Tibial nerve (tissue), 4 donors: ENCODE data around the gene PCED1B. TPM values are rescaled to one million over a fixed set of nuclear protein-coding genes. Genes with fewer than 3 reads are reported as not detected.
"Not testable (repeated sequence)": the region's sequence is repeated elsewhere in the genome, so short reads cannot be mapped to it uniquely, and the experiment has no call there.

Source experiments
- DNase-seq, 2 donors: peaks; one replicate each; pipeline ENCODE4 v3.0.0-alpha.2; 2019; ENCODE audit warnings: low spot score in 2 of 2
- H3K27ac ChIP-seq, 4 donors: fragments of 200-600 bp; sonication (generic) in 3 of 4; one replicate each; pipeline ENCODE4 v1.5.1; 2017 to 2019; ENCODE audit warnings: mild to moderate bottlenecking in 1 of 4
- H3K27me3 ChIP-seq, 2 donors: fragments of 200-600 bp; sonication (generic) in 1 of 2; one replicate each; pipeline versions ENCODE4 v1.5.1 to v1.6.0; 2017 to 2019
- H3K36me3 ChIP-seq, 3 donors: fragments of 200-600 bp; sonication (generic); one replicate each; pipeline ENCODE4 v1.5.1; 2018 to 2019
- H3K4me1 ChIP-seq, 4 donors: fragments of 200-600 bp; sonication (generic) in 3 of 4; one replicate each; pipeline ENCODE4 v1.5.1; 2017 to 2019
- H3K4me3 ChIP-seq, 4 donors: fragments of 200-600 bp; sonication (generic) in 3 of 4; one replicate each; pipeline ENCODE4 v1.5.1; 2017 to 2019; ENCODE audit warnings: mild to moderate bottlenecking in 1 of 4, moderate library complexity in 1 of 4
- H3K9me3 ChIP-seq, 4 donors: fragments of 200-600 bp; sonication (generic) in 3 of 4; one replicate each; pipeline ENCODE4 v1.5.1; 2017 to 2019
- CTCF ChIP-seq, 5 experiments: fragments of 200-600 bp in 3 of 5; fragments of 450-650 bp in 2 of 5; sonication (generic) in 3 of 5; IDR thresholded peaks; one replicate each; pipeline ENCODE4 v1.5.1; 2016 to 2019; ENCODE audit warnings: antibody characterized with exemption in 5 of 5, mild to moderate bottlenecking in 3 of 5, moderate library complexity in 2 of 5
- EP300 ChIP-seq, 2 donors: sonication (generic); formaldehyde crosslinking; IDR thresholded peaks; one replicate each; pipeline ENCODE4 v1.6.1; 2017; ENCODE audit warnings: antibody characterized with exemption in 2 of 2, mild to moderate bottlenecking in 1 of 2
- POLR2A ChIP-seq, 2 donors: fragments of 450-650 bp; IDR thresholded peaks; one replicate each; pipeline ENCODE4 v1.6.1; 2017; ENCODE audit warnings: antibody characterized with exemption in 2 of 2, mild to moderate bottlenecking in 2 of 2, moderate library complexity in 2 of 2
- WGBS, 2 donors: methylation state at CpG; one replicate each; pipeline ENCODE4 v1.1.5; 2018; 5-methylcytosine and 5-hydroxymethylcytosine counted together
- total RNA-seq, 4 donors: library from RNA; depleted of rRNA; stranded (reverse); fragments of >200 nt; gene quantifications; one replicate each; pipeline ENCODE4 v1.1.0, GENCODE V29; 2016

The PCED1B gene
- total RNA-seq, 4 donors from 2014 or later, result 0.90 to 2.9 (median 2.2) TPM; not detected in 1

- 72 to 75% methylated on average over 3 of the region's 3 CpGs for WGBS, 2 donors
- Histone ChIP-seq H3K4me1 (peaks cover 0 to 8% (median 2%) of the 10 kb centered on the region in 4 donors), H3K36me3 (no peaks in the 10 kb centered on the region), H3K9me3 (no peaks in the 10 kb centered on the region), H3K27me3 (no peaks in the 10 kb centered on the region), H3K27ac (peak overlapping the region in 1 of 4 donors; percentile 81), H3K4me3 (peak overlapping the region in 2 of 4 donors; percentile 1 to 28)
- no peak for DNase-seq
- TF ChIP-seq CTCF (IDR thresholded peaks at IDR 0.05), result no peak
- TF ChIP-seq POLR2A (IDR thresholded peaks at IDR 0.05), result no peak
- no peak for TF ChIP-seq EP300 (IDR thresholded peaks at IDR 0.05)
Measured at GRCh38 chr12:47214001-47214619, 134.7 kb downstream of the PCED1B start.

- TF ChIP-seq CTCF (IDR thresholded peaks at IDR 0.05) (no peak), EP300 (IDR thresholded peaks at IDR 0.05) (no peak), POLR2A (IDR thresholded peaks at IDR 0.05) (no peak)
- Histone ChIP-seq H3K36me3 (no peaks in the 10 kb centered on the region), H3K4me1 (peaks cover 0 to 8% (median 2%) of the 10 kb centered on the region in 4 donors), H3K9me3 (no peaks in the 10 kb centered on the region), H3K27me3 (no peaks in the 10 kb centered on the region), H3K27ac (peak overlapping the region in 1 of 4 donors; percentile 81), H3K4me3 (peak overlapping the region in 2 of 4 donors; percentile 9 to 28)
- no peak for DNase-seq
- WGBS, 2 donors, result 87 to 95% methylated on average over 7 of the region's 7 CpGs
Measured at GRCh38 chr12:47214771-47215170, 135.3 kb downstream of the PCED1B start.

- no peaks in the 10 kb centered on the region for H3K36me3 ChIP-seq
- peak in 1 of 2 donors; percentile 23 for DNase-seq
- no peaks in the 10 kb centered on the region for H3K27me3 ChIP-seq
- TF ChIP-seq POLR2A (IDR thresholded peaks at IDR 0.05), result no peak
- peak in 1 of 2 donors; percentile 37 for TF ChIP-seq EP300 (IDR thresholded peaks at IDR 0.05)
- peak overlapping the region in 3 of 4 donors; percentile 3 to 81 (median 16) for H3K27ac ChIP-seq
- H3K4me1 ChIP-seq, result peaks cover 0 to 8% (median 2%) of the 10 kb centered on the region in 4 donors
- 79 to 85% methylated on average over 8 of the region's 8 CpGs for WGBS, 2 donors
- peak overlapping the region in 2 of 4 donors; percentile 9 to 28 for H3K4me3 ChIP-seq
- H3K9me3 ChIP-seq, result no peaks in the 10 kb centered on the region
Measured at GRCh38 chr12:47216150-47216677, 136.8 kb downstream of the PCED1B start.

GRCh38 chr12:47217595-47217869 is 138.1 kb downstream of the PCED1B start:
- not testable (repeated sequence) for H3K27me3 ChIP-seq, H3K4me1 ChIP-seq, DNase-seq, H3K36me3 ChIP-seq, H3K9me3 ChIP-seq
- 97 to 98% methylated on average over 8 of the region's 8 CpGs for WGBS, 2 donors
- Histone ChIP-seq H3K4me3 (peak overlapping the region in 2 of 4 donors; percentile 5 to 22), H3K27ac (peak overlapping the region in 1 of 4 donors; percentile 65)

GRCh38 chr12:47218191-47218654 is 138.8 kb downstream of the PCED1B start:
- H3K36me3 ChIP-seq, result no peaks in the 10 kb centered on the region
- H3K4me1 ChIP-seq, result peaks cover 0 to 9% (median 6%) of the 10 kb centered on the region in 4 donors
- TF ChIP-seq CTCF (IDR thresholded peaks at IDR 0.05) (no peak), POLR2A (IDR thresholded peaks at IDR 0.05) (no peak), EP300 (IDR thresholded peaks at IDR 0.05) (no peak)
- H3K4me3 ChIP-seq, result peak overlapping the region in 1 of 4 donors; percentile 22
- WGBS, 2 donors, result 83 to 92% methylated on average over 8 of the region's 8 CpGs
- no peak for DNase-seq
- no peaks in the 10 kb centered on the region for H3K27me3 ChIP-seq
- peak overlapping the region in 1 of 4 donors; percentile 65 for H3K27ac ChIP-seq
- H3K9me3 ChIP-seq, result no peaks in the 10 kb centered on the region

- H3K27me3 ChIP-seq, result no peaks in the 10 kb centered on the region
- no peaks in the 10 kb centered on the region for H3K9me3 ChIP-seq
- DNase-seq, result no peak
- peaks cover 0 to 9% (median 4%) of the 10 kb centered on the region in 4 donors for H3K4me1 ChIP-seq
- no peak for TF ChIP-seq EP300 (IDR thresholded peaks at IDR 0.05)
- TF ChIP-seq CTCF (IDR thresholded peaks at IDR 0.05), result no peak
- TF ChIP-seq POLR2A (IDR thresholded peaks at IDR 0.05), result no peak
- H3K27ac ChIP-seq, result peak overlapping the region in 1 of 4 donors; percentile 16
- 78 to 80% methylated on average over 3 of the region's 3 CpGs for WGBS, 2 donors
- no peak overlapping the region for H3K4me3 ChIP-seq
- no peaks in the 10 kb centered on the region for H3K36me3 ChIP-seq
Measured at GRCh38 chr12:47219243-47219642, 139.8 kb downstream of the PCED1B start.
